Activated CD4-positive, CD25-positive, alpha-beta regulatory T cell treated with anti-CD3 and anti-CD28 coated beads, Interleukin-2, amount 50 U/mL, for 72 hours (primary cell): ENCODE measurements around the gene OR51B5.
"Not testable (repeated sequence)": the region's sequence is repeated elsewhere in the genome, so short reads cannot be mapped to it uniquely, and the experiment has no call there.

Experiments
- DNase-seq: peaks from one replicate; pipeline ENCODE4 v3.0.0; 2021

The OR51B5 gene

DNA sequence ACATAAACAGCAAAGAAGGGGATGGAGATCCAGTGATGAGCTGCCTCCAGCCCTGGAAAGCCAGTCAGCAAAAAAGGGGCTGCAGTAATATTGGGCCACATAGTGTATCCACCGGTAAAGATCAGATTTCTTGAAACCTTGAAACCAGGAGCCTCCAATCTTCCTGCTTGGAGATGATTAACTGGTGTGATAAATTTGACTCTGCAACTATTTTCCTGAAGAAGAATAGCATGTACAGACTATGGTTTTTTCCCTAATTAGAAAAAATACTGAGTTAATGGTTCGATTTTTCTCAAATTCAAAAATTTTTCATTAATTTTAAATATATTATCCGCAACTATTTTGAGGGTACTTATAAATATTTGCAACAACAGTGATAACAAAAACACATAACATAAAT is 19.1 kb downstream of the OR51B5 start, which contains the start of gene OR51B2:
TSS of gene OR51B2 (minus strand) at position 101 of the 400 bp plus-strand sequence. CDS start at position 101, 0 bp downstream.
- no peak for DNase-seq

DNA sequence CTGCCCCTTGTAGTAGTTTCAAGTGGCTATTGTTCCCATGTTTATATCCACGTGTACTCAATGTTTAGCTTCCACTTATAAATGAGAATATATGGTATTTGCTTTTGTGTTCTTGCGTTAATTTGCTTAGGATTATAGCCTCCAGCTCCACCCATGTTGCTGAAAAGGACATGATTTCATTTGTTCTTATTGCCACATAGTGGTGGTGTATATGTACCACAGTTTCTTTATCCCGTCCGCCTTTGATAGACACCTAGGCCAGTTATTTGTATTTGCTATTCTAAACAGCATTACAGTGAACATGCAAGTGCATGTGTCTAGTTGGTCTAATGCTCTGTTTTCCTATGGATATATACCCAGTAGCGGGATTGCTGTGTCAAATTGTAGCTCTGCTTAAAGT is 26.0 kb downstream of the OR51B5 start:
- DNase-seq, result no peak

DNA sequence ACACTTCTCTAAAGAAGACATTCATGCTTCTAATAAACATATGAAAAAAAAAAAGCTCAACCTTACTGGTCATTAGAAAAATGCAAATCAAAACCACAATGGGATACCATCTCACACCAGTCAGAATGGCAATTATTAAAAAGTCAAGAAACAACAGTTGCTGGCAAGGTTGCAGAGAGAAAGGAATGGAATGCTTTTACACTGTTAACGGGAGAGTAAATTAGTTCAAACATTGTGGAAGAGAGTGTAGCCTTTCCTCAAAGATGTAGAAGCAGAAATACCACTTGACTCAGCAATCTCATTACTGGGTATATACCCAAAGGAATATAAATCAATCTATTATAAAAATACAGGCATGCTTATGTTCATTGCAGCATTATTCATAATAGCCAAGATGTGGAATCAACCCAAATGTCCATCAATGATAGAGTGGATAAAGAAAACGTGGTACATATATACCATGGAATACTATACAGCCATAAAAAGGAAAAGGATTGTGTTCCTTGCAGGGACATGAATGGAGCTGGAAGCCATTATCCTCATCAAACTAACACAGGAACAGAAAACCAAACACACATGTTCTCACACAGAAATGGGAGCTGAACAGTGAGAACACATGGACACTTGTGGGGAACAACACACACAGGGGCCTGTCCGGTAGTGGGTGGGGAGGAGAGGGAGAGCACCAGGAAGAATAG is 29.8 kb downstream of the OR51B5 start:
- not testable (repeated sequence) for DNase-seq

DNA sequence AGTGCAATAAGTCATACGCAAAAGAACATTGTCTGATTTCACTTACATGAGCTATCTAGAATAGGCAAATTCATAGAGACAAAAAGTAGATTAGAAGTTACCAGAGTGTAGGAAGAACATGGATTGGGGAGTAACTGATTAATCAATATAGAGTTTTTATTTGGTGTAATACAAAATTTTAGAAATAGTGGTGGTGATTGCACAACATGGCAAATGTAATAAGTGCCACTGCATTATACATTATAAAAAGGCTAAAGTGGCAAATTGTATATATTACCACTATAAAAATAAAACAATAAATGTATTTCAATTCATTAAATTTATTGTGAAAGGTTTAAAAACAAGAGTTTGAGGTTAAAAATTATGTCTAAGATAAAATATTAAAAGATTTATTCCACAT is 32.9 kb downstream of the OR51B5 start:
- DNase-seq, result no peak

DNA sequence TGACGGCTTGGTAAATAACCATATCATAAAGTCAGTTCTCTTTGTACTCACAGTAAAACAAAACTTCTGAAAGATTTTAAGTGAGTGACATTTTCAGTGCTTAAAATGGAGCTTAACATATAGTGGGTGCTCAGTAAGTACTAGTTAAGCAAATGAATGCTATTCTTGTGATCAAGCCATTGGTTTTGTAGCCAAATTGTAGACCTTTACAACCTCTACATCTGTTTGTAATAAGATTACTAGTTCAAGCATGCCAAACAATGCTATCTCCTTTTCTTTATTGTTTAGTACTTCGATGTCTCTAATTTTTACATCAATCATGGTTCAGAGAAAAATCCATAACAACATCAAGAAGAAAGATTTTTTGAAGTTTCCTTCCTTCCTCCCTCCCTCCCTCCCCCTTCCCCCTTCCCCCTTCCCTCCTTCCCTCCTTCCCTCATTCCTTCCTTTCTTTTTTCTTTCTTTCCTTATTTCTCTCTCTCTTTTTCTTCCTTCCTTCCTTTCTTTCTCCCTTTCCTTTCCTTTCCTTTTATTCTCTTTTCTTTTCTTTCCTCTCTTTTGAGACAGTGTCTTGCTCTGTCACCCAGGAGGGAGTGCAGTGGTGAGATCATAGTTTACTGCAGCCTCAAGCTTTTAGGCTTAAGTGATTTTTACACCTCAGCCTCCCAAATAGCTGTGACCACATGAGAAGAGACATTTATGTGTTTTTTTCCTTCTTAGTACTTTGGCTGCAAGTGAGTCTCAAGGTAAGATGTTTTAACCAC is 35.9 kb downstream of the OR51B5 start:
- DNase-seq, result no peak

DNA sequence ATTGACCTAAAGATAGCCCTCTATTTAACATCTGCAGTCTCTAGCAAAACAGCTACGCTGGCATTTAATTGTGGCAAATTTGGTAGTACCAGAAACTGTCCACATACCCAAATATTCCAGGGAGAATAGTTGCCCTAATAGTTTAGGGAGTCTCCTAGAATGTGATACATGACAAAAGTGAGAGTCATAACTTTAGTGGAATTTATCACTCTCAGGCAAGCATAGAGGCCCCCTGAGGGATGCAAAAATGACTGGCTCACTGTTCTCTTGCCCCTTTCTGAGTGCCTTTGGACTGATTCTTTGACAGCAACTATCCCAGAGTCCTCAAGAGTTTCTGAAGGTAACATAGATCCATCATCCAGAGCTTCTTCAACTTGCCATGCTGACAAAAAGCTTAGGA is 39.3 kb downstream of the OR51B5 start:
- DNase-seq, result no peak

DNA sequence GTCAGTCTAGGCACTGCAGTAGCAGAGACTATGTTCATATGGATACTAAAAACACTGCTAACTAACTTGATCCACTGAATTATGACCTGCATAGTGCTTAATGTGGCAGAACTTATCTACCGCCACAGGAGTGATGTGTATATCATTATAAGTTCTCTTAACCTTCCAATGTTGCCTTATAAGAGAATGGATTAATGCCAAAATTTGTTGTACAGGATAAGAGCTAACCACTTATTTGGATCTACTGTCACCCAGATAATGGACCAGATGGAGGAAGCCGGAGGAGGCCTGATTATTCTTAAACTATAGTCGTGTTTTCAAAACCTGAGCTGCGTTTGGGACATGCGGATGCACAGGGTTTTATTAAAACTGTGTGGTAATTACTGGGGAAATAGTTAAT is 39.7 kb downstream of the OR51B5 start:
- DNase-seq, result no peak

DNA sequence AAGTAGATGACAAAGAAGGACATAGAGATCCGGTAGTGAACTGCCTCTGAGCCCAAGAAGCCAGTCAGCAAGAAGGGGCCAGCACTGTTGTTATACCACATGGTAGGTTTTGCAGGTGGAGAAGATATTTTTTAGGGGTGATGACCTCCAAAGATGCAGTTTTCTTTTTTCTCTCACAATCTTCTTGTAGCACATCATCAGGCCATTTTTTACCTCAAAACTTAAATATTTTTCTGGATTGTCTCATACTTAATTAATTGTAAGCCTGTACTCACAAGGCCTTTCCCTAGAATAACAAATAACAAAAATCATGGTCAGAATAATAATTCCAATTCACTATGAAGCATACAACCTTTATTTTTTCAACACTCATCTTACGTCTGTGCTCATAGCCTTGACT is 41.5 kb downstream of the OR51B5 start, which contains the start of gene OR51B4:
TSS of gene OR51B4 (minus strand) at position 101 of the 400 bp plus-strand sequence. CDS start at position 101, 0 bp downstream.
- no peak for DNase-seq

DNA sequence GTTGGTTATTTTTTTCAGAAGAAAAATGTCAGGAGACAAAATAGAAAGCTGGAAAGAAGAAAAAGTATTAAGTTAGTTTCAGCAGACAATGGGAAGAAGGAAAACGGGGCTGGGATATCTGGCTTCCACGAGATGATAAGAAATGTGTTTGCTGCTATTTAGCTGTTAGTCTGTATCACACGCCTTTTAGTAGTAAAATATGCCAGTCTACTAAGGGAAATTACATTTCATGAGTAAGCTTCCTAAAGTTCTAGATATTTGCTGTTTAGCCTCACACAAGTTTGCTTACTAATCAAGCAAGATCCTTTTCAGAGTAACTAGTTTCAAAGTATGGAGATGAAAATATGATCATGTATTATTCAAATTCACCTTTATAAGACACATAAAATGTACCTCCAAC is 43.1 kb downstream of the OR51B5 start:
- no peak for DNase-seq

DNA sequence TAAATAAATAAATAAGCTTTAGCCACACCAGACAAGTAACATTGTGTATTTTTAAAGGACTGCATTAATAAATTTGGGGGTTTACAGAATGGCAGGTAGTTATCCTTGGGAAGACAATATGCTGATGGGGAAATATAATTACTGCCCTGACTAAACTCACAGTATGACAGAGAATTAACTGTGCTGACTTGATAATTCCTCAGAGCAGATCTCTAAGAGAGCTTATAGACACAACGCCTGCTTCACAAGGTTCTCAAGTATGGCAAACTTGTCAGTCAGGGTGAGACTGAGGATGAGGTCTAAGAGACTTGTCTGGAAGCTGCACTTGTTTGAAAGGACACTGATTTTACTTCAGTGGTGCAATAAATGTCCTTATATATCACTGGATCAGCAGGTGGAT is 44.9 kb downstream of the OR51B5 start:
- DNase-seq, result no peak

DNA sequence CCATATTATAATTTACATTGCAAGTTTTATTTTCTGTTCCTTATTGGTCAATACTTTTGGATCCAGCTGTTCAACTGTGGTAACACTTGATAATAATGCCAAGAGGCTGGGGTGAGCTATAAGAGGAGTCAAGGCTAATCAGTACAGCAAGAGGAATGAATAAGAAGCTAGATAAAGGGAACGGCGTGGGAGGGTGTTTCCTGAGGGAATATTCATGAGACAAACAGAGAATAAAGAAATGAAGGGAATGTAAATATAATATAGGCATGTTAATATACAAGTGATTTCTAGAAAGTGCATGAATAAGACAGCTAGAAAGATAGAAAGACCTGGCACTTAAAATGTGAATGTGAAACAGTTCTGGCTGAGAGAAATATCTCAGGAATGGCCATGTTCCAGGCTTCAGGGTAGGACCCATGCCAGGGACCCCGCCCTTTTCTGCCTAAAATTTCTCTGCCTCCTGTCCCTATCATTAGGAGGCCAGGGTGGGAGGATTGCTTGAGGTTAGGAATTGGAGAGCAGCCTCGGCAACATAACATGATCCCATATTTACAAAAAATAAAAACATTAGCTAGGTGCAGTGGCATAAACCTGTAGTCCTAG is 45.5 kb downstream of the OR51B5 start:
- DNase-seq, result no peak

DNA sequence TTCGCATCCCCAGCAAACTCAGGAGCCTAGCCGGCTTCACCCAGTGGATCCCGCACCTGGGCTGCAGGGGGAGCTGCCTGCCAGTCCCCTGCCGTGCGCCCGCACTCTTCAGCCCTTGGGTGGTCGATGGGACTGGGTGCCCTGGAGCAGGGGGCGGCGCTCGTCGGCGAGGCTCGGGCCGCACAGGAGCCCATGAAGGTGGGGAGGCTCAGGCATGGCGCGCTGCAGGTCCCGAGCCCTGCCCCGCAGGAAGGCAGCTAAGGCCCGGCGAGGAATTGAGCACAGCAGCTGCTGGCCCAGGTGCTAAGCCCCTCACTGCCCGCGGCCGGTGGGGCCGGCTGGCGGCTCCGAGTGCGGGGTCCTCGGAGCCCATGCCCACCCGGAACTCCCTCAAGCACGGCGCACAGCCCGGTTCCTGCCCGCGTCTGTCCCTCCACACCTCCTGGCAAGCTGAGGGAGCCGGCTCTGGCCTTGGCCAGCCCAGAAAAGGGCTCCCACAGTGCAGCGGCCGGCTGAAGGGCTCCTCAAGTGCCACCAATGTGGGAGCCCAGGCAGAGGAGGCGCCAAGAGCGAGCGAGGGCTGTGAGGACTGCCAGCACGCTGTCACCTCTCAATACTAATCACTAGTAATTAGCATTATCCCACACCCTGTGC is 48.9 kb downstream of the OR51B5 start:
- not testable (repeated sequence) for DNase-seq

DNA sequence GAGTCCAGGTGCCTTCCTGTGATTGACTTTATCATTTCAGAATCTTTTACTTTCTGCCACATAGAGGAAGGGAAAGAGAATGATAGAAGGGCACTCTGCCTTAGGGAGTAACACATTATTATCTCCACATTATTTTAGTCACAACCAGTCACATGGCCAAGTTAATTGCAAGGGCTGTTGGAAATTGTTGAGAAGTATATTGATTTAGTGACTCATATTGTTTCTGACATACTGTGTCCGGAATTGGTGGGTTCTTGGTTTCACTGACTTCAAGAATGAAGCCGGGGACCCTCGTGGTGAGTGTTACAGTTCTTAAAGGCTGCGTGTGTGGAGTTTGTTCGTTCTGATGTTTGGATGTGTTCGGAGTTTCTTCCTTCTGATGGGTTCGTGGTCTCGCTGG is 50.3 kb downstream of the OR51B5 start:
- DNase-seq, result no peak
